Uterus (tissue), 2 donors: ENCODE results near the gene RIC1.

ENCODE experiments used
- POLR2A ChIP-seq, 2 donors: fragments of 450-650 bp; IDR thresholded peaks; one replicate each; pipeline ENCODE4 v1.6.1; 2016; ENCODE audit warnings: antibody characterized with exemption in 2 of 2, mild to moderate bottlenecking in 1 of 2, moderate library complexity in 1 of 2
- TF ChIP-seq, protein P1 (sequence below), 4 experiments: fragments of 200-600 bp in 2 of 4; fragments of 450-650 bp in 2 of 4; sonication (generic) in 2 of 4; IDR thresholded peaks; one replicate each; pipeline ENCODE4 v1.5.1; 2016 to 2019; ENCODE audit warnings: antibody characterized with exemption in 4 of 4, mild to moderate bottlenecking in 2 of 4, moderate library complexity in 1 of 4

DNA sequence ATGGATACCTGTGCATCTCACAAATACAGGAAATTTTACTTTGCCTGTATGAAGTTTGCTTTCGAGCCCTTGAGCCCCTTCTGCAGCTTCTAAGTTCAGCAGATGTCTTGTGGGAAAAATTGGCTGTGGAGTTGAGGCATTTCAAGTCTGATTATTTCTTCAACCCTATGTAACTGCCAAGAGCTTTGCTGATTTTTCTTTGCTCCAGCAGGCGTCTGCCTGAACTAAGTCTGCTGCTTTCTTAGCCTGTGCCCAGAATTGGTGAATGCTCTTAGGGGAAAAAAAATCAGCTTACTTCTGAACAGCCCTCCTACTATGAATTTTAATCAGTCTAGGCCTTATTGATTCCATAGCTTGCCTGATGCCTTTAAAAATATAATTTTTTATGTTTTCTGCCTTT lies 41.2 kb downstream of the RIC1 start:
- TF ChIP-seq, protein P1, sequence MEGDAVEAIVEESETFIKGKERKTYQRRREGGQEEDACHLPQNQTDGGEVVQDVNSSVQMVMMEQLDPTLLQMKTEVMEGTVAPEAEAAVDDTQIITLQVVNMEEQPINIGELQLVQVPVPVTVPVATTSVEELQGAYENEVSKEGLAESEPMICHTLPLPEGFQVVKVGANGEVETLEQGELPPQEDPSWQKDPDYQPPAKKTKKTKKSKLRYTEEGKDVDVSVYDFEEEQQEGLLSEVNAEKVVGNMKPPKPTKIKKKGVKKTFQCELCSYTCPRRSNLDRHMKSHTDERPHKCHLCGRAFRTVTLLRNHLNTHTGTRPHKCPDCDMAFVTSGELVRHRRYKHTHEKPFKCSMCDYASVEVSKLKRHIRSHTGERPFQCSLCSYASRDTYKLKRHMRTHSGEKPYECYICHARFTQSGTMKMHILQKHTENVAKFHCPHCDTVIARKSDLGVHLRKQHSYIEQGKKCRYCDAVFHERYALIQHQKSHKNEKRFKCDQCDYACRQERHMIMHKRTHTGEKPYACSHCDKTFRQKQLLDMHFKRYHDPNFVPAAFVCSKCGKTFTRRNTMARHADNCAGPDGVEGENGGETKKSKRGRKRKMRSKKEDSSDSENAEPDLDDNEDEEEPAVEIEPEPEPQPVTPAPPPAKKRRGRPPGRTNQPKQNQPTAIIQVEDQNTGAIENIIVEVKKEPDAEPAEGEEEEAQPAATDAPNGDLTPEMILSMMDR (IDR thresholded peaks at IDR 0.05): no peak
- TF ChIP-seq POLR2A (IDR thresholded peaks at IDR 0.05): no peak
